CD4-positive, alpha-beta T cell treated with Interferon gamma for 1 hour (primary cell): ENCODE data around the gene CRHR2.

Source experiments
- DNase-seq: peaks from one replicate; pipeline ENCODE4 v3.0.0-alpha.2; 2020

The CRHR2 gene

DNA sequence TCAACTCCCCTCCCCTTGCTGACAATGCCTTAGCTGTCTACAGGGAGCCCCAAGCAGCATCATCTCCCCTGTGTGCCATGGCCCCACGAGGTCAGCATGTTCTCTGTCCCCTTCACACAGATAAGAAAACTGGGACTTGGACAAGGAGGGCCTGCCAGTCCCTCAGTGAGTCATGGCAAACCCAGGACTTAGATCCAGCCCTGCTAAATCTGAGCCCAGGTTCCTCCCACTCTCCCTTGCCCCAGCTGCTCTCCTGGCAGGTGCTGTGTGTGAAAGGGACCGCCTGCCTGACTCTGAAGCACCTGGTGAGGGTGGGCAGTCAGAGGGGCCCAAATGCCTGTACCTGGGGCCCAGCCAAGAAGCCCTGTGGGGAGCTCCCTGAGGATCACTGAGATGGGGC lies 7.4 kb downstream of the CRHR2 start:
- DNase-seq: no peak

DNA sequence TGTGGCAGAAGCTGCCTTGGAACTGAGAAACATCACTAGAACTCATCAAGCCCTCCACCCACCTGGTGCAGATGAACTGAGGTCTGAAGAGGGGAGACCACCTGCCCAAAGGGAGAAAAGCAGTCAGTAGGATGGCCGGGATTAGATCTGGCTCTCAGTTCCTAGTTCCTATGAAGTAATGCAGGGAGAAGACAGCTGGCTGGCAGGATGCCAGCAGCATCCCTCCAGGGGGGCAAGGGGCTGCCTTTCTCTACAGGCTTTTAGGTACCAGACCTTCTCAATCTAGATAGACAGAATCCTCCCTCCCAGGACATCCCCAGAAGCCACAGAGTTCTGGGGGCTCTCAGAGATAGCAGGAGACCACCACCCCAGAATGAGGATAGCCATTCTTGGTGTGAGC lies 7.8 kb downstream of the CRHR2 start:
- DNase-seq: no peak

DNA sequence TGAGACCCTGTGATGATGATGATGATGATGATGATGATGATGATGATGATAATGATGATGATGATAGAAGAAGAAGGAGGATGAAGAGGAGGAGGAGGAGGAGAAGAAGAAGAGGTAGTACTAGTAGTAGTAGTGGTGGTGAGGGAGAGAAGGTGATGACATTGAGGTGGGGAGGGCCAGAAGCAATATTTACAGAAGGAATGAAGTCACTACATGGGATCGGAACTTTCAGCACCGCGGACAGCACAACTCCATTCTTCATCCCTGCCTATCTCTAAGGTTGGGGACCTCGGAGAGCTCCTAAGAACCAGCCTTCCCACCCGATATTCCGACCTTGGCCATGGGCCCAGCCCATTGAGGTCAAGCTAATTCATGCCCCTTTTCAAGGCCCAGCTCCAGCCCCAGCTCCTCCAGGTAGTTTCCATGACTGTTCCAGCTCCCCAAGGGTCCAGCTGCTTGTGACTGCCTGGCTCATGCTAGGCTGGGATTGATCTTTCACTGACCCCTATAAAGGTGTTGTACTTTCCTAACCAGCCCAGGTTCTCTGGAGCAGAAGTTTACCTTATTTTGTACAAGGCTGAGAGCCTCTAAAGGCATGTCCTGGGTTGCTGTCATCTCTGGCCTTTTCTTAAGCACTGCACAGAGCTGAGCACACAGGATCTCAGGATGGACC lies 10.3 kb downstream of the CRHR2 start:
- no peak for DNase-seq

GRCh38 chr7:30668102-30668501 lies 14.2 kb downstream of the CRHR2 start:
- DNase-seq: no peak

GRCh38 chr7:30667172-30667571 lies 15.1 kb downstream of the CRHR2 start:
- DNase-seq: no peak

- no peak for DNase-seq
Observed at GRCh38 chr7:30665449-30665848, 16.8 kb downstream of the CRHR2 start.

GRCh38 chr7:30665043-30665442 lies 17.2 kb downstream of the CRHR2 start:
- no peak for DNase-seq

DNA sequence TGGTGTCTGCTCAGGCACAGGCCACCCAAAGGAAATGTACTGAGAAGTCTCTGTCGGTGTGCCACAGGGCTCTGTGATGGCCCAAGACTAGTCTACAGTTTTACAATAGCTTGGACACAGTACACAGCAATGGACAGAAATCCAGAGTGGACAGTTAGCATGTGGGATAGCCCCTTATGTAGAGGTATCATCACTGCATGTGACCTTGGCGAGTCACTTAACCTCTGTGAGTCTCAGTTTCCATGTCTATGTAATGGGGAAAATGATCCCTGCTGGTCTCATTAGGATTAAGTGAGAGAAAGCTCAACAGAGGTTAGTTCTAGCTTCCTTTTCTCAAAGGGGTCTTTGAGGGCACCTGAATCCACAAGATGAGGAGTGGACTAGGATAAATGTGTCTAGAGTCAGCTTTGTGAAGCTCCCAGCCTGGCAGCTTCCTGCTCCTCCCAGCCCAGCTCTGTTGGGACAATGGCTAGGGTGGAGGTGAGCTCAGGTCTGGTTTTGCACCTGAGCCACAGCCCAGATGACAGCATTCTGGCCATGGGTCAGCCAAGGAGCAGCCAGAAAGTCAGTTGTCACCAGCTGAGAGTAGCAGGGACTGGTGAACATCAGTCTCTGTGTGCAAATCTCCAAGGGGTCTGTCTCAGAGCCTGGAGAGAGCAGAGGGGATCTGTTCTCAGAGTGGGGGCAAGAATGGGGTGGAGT lies 17.9 kb downstream of the CRHR2 start:
- no peak for DNase-seq

DNA sequence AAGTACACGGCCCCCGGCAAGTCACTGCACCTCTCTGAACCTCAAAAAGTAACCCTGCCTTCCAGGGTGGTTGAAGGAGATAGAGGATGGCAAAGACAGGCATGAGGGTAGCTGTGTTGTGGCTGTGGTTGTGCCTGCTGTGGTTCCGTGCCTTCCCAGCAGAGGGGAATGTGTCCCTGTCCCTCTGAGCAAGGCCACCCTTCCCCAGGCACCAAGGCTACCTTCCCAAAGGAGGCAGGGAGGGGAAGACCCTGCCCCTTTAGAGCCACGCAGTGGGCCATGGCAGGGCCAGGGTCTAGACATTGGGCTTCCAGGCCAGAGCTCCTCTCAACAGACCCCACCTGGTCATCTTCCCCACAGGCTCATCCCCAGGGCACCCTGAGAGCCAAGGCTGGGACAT lies 18.8 kb downstream of the CRHR2 start:
- DNase-seq: no peak

DNA sequence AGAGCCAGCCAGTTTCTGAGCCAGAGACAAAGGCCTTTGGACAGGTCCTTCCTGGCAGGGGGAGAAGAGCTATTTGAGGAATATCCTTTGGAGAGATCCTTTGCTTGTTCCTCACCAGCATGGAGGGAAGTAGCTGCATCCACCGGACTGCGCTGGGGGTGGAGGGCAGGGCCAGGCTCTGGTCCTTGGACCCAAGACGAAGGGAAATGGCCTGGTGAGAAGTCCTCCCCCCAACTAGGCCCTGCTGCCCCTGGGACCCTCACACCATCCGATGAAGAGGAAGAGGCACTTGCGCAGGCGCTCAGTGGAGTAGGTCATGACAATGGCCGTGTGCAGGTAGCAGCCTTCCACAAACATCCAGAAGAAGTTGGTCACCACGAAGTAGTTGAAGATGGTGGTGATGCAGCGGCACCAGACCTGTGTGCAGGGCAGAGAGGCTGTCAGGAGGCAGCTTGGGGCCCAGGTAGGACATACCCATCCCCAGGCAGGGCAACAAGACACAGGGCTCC lies 19.8 kb downstream of the CRHR2 start:
- DNase-seq: no peak

DNA sequence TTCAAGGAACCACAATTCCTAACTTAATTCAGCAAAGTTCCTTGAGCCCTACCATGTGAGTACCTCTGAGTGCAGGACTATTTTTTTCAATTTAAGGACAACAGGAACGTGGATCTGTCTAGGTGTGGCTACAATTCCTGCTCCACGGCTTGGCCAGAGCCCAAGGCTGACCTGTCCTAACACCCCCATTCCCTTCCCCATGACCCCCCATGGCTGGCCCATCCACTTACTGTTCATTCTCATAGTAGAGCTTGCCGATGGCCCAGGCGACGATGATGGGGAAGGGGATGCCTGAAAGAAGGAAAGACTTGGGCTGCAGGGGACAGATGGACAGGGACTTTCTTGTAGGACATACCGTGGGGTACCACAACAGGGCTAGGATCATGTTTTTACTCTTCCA lies 20.3 kb downstream of the CRHR2 start:
- no peak for DNase-seq

GRCh38 chr7:30660331-30661255 lies 21.7 kb downstream of the CRHR2 start:
- no peak for DNase-seq

GRCh38 chr7:30659312-30659711 lies 22.9 kb downstream of the CRHR2 start:
- DNase-seq: no peak

DNA sequence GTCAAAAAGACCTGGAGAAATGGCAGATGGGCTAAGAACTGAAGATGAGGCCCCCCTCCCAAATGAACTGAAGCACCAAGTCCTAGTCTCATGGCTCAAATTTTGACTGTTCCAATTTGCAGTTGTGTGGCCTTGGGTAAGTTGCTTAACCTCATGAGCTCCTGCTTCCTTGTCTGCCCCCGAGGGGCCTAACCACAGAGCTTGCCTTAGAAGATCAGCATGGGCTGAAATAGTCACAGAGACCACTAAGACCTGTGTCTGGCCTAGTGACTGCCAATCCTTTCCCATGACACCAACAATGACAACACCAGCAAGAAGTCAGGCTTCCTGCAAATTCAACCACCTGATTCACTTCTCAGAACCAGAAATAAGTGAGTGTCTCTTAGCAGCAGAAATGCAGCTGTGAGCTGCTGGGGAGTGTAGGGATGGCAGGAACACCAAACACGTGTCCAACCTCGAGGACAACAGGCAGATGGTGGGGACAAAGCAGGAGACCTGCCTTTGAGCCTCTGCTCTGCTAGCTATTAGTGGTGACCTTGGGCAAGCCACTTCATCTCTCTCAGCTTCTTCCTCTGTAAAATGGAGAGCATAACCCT lies 23.7 kb downstream of the CRHR2 start:
- no peak for DNase-seq

DNA sequence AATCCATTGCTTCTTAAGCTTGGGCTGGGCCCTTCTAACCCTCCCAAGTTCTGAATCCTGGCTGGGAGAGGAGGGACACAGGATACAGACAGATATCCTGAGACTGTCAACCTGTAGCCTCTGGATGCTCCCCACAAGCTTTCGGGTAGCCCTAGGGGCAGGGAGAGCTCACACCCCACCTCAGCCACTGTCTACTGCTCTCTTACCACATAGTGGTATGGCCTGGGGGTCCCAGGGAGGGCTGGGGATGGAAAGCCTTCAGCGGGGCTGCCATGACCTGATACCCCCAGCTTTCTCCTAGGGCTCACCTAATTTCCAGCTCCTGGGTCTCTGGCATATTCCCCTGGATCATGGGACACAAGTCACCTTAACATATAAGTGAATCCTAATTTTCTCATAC lies 25.1 kb downstream of the CRHR2 start:
- no peak for DNase-seq

DNA sequence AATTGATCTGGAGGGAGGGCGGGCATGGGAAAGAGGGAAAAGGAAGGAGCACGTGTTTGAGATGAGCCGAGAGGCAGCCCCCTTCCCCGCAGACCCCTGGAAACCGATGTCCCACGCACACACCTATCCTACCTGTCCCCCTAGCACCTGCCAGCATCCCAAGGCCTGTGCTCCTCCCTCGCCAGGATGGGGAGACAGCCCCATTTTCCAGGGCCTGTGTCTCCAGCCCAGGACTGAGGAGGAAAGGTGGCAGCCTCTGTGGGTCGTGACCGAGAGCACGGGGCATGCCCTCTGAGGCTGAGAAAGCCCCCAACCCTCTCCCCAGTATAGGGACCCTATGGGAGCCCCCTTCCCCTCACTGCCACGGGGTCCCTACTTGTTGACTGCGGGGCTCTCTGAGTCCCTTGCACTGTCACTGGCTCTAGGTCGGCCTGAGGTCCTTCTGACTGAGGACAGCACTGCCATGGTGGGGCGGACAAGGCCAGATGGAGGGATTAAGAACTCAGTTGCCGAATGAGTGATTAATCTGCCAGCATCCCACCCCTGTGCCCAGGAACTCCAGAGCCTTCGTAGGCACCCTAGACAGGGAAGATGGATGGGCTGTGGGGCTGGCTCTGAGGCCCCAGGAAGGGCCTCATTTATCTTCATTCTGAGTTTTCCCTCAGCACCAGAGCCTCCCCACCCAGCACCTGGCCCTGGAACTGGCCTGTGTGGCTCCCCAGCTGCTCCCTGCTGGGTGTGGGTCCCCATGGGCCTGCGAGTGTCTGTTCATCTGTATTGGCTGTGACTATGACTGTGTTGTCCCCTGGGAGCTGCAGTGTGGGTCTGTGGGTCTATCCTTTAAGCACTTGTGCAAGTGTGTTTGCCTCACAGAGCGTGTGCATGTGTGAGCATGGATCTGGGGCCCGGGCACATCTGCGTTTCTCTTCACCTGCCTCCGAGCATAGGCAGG lies 26.0 kb downstream of the CRHR2 start:
- DNase-seq: no peak

DNA sequence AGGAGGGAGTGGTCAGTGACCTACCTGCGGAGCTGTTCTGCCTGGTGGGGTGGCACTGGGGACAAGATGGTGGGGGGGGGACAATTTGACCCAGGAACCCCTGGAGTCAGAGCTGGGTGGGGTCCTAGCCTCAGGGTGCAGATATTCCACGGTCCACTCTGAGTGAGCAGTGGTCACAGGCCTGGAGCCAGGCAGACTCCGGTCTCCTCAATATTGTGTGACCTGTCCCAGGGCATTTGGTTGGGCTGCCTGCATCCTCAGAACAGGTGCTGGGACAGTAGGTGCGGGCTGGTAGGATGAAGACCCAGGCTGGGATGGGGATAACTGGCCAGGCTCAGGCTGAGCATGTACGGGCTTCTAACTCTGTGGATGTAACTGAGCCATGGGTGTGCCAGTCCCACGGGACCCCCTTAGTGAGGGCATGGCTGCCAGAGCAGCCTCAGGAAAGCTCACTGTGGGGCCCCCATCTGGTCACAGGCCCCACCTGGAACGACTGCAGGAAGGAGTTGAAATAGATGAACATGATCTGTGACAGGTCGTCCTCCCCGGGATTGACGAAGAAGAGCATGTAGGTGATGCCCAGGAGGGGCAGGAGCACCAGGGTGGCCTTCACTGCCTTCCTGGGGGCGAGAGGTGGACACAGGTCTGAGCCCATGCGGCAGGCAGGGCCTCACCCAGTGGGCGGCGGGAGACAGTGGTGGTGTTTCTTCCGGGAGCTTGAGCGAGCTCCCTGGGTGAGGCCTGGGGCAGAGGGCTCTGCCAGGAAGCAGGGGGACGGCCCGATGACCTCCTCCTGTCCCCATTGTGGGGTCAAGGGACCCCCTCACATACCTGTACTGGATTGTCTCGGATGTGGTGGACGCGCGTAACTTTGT lies 26.9 kb downstream of the CRHR2 start:
- DNase-seq: no peak

GRCh38 chr7:30654296-30655090 lies 27.8 kb downstream of the CRHR2 start:
- no peak for DNase-seq

DNA sequence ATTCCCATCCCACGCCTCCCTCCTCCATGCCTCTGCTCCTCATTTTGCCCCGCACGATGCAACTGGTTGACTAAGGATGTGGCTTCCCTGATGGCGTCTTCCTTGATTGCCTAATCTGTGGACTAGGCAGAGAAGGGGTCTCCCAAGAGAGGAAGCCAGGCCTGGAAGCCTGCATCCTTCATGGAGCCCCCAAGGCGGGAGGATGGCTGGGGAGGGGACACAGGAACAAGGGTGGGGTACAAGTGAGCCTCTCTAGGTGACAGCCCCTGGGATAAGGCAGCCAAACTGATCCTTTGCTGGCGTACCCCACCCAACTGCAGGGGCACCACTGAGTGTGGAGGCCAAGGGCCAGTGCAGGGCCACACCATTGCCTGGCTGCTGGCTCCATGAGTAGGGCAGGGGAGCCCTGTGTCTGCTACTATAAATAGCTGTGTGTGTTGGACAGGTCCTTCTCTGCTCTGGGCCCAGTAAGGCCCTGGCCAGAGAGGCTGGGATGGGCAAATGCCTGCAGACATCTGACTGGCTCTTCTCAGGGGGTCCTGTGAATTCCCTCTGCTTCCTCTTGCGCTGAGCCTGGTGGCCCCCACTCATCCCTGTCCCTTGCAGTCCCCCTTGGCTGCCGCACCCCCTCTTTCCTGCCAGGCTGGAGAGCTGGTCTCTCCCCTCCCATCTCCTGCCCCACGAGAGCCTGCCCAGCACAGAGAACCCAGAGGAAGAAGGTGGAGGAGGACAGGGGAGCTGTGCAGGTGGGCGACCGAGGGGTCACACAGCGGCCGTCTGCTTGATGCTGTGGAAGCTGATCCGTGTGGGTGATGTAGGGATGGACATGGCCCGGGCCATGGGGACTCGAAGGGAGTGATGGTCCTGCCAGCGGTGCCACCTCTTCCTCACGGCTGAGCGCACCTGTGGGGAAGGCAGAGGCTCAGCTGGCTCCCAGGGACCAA lies 29.3 kb downstream of the CRHR2 start:
- no peak for DNase-seq
